ENCODE data around the gene TPST2. TPM values are rescaled to one million over a fixed set of nuclear protein-coding genes. Genes with fewer than 3 reads are reported as not detected.

Gene TPST2
- total RNA-seq, 1 donor from 2014 or later, result 11.0 TPM

GRCh38 chr22:26501996-26502395, 87.9 kb downstream of the TPST2 start:
- POLR2A ChIA-PET, result interaction anchor here (0.6 to 2.4 kb wide), 3 partner anchors 10 to 31 kb away, joined by 4 to 13 read pairs (median 11); partner anchors contain the start of genes HPS4, SRRD and TFIP11
- Mint-ChIP-seq H3K4me1 (peaks cover 17% of the 10 kb centered on the region), H3K27ac (no peak overlapping the region), H3K27me3 (no peaks in the 10 kb centered on the region), H3K9me3 (no peaks in the 10 kb centered on the region), H3K4me3 (no peak overlapping the region), H3K36me3 (ENCODE audit: low read depth) (peaks cover 85% of the 10 kb centered on the region)
- no peak for TF ChIP-seq CTCF (IDR thresholded peaks at IDR 0.05)
- no peak for ATAC-seq (ENCODE audit: low read depth)
- CTCF ChIA-PET, result interaction anchor here (2.1 to 2.3 kb wide), 2 partner anchors 33 to 164 kb away, joined by 7 to 15 read pairs; no protein-coding TSS in a partner anchor
- DNase-seq, result no peak
- intact Hi-C loops (cut with micrococcal nuclease), result loop anchor here (10.0 kb wide), 1 partner anchor 1413 kb away; the partner anchor contains the start of gene PITPNB

DNA sequence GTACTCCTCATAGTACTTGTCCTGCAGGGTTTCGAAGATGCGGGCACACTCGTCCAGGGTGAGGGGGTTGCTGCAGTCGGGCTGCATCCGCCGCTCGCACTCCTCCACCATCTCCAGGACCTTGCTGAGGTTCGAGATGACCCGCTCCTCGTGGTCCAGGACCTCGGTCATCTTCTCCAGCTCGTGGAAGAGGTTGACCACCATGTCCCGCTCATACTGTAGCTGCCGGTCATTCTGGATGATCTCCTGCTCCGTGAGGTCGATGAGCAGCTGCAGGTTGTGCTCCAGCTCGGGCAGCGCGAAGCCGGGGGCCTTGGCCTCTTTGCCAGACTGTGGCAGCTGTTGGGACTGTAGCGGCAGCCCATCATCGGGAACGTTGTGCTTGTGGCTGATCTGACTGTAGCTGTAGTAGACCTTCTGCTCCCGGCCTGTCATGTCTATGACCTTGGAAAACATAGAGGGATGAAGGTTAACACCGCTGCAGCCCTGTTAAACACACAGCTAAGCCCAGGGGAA, 90.7 kb downstream of the TPST2 start:
- ChIA-PET POLR2A (interaction anchor here (0.6 to 1.4 kb wide), 2 partner anchors 16 to 63 kb away, joined by 4 read pairs; partner anchors contain the start of genes HPS4 and SRRD), CTCF (no interaction called here)
- H3K4me3 Mint-ChIP-seq, result no peak overlapping the region
- H3K27ac Mint-ChIP-seq, result no peak overlapping the region
- DNase-seq (no peak), ATAC-seq (ENCODE audit: low read depth) (no peak)
- peaks cover 85% of the 10 kb centered on the region for H3K36me3 Mint-ChIP-seq (ENCODE audit: low read depth)
- TF ChIP-seq CTCF (IDR thresholded peaks at IDR 0.05), result no peak
- no peaks in the 10 kb centered on the region for H3K27me3 Mint-ChIP-seq
- intact Hi-C loops (cut with micrococcal nuclease), result no loop called here
- H3K4me1 Mint-ChIP-seq, result peaks cover 16% of the 10 kb centered on the region
- H3K9me3 Mint-ChIP-seq, result no peaks in the 10 kb centered on the region

DNA sequence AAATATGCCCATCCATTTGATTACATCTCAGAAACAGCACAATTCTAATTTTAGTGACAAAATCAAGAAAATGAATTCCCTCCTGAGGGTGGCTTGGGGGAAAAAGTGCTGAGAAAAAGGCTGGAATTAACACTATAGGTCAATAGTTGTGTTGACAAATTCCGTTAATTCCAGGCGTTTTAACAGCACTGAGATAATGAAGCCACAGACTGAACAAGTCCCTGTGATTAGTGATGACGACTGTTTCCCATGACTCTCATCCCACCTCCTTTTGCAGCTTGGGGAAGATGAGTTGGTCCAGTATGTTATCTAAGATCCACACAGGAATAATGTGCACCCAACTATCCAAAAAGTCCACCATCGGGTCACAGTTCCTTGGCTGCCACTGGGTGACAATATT, 93.5 kb downstream of the TPST2 start:
- intact Hi-C loops (cut with micrococcal nuclease), result no loop called here
- H3K9me3 Mint-ChIP-seq, result no peaks in the 10 kb centered on the region
- H3K27me3 Mint-ChIP-seq, result no peaks in the 10 kb centered on the region
- TF ChIP-seq CTCF (IDR thresholded peaks at IDR 0.05), result no peak
- ATAC-seq (ENCODE audit: low read depth), result no peak
- H3K27ac Mint-ChIP-seq, result no peak overlapping the region
- no peaks in the 10 kb centered on the region for H3K4me1 Mint-ChIP-seq
- no peak for DNase-seq
- CTCF ChIA-PET, result no interaction called here
- POLR2A ChIA-PET, result no interaction called here
- H3K4me3 Mint-ChIP-seq, result no peak overlapping the region
- peaks cover 83% of the 10 kb centered on the region for H3K36me3 Mint-ChIP-seq (ENCODE audit: low read depth)

DNA sequence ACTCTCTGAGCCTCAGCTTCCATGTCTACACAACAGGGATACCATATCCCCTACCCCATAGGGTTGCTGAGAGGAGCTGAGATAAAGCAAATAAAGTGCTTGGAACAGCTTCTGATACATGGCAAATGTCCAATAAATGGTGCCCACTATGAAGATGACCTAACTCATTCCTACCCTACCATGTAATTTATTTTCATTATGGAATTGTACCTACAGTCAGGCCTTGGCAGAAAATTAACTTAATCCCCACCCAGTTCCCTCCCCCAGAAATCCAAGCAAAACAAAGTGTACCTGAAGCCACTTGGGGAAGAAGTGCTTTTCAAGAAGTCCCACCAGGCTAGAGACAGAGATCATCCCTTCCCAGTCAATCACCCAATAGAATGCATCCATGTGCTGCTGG, 95.4 kb downstream of the TPST2 start:
- no peak for TF ChIP-seq CTCF (IDR thresholded peaks at IDR 0.05)
- DNase-seq, result no peak
- Mint-ChIP-seq H3K36me3 (ENCODE audit: low read depth) (peaks cover 84% of the 10 kb centered on the region), H3K9me3 (no peaks in the 10 kb centered on the region), H3K4me3 (no peak overlapping the region), H3K27ac (no peak overlapping the region), H3K27me3 (no peaks in the 10 kb centered on the region), H3K4me1 (peaks cover under 1% of the 10 kb centered on the region)
- CTCF ChIA-PET, result interaction anchor here (1.1 kb wide), 1 partner anchor 9 kb away, joined by 3 read pairs; no protein-coding TSS in a partner anchor
- intact Hi-C loops (cut with micrococcal nuclease), result no loop called here
- POLR2A ChIA-PET, result interaction anchor here (0.7 to 1.5 kb wide), 2 partner anchors 10 to 11 kb away, joined by 3 read pairs; partner anchors contain the start of genes HPS4 and SRRD
- no peak for ATAC-seq (ENCODE audit: low read depth)

DNA sequence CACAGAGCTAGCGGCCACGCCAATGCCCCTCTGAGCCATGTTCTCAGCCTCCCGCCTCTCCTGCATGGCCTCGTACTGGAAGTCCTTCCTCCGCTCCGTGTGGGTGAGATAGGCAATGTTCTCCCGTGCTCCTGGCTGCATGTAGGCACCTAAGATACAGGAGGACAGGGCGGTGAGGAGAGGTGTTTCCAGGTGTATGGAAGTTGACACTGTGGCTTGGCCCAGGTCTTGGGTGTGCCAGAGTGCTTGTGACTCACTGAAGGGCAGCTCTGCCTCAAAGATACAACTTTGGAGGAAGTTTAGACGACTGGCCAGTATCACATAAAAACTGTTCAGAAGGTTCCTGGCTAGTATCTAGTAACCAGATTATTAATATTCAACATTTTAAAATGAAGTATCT, 97.7 kb downstream of the TPST2 start:
- Mint-ChIP-seq H3K4me3 (no peak overlapping the region), H3K27ac (no peak overlapping the region), H3K27me3 (no peaks in the 10 kb centered on the region), H3K36me3 (ENCODE audit: low read depth) (peaks cover 88% of the 10 kb centered on the region), H3K9me3 (no peaks in the 10 kb centered on the region), H3K4me1 (peaks cover 2% of the 10 kb centered on the region)
- no peak for ATAC-seq (ENCODE audit: low read depth)
- ChIA-PET POLR2A (no interaction called here), CTCF (no interaction called here)
- no peak for TF ChIP-seq CTCF (IDR thresholded peaks at IDR 0.05)
- no peak for DNase-seq
- intact Hi-C loops (cut with micrococcal nuclease), result no loop called here
